ENCODE results near the gene PTPN14.

The PTPN14 gene

GRCh38 chr1:214471458-214471857 lies 79.9 kb downstream of the PTPN14 start:
- H3K4me1 ChIP-seq (ENCODE audit: insufficient read depth, low read length): peaks cover 51% of the 10 kb centered on the region
- no peaks in the 10 kb centered on the region for H3K27me3 ChIP-seq (ENCODE audit: insufficient read depth, low read length)
- no peak overlapping the region for H3K4me3 ChIP-seq (ENCODE audit: low read length)
- no peaks in the 10 kb centered on the region for H3K9me3 ChIP-seq (ENCODE audit: insufficient read depth, low read depth, low read length)
- H3K36me3 ChIP-seq (ENCODE audit: insufficient read depth, low read depth, low read length): no peaks in the 10 kb centered on the region
- H3K27ac ChIP-seq (ENCODE audit: low read length): no peak overlapping the region
- no peak overlapping the region for H3K9ac ChIP-seq (ENCODE audit: low read depth, low read length)

GRCh38 chr1:214470132-214470531 lies 81.3 kb downstream of the PTPN14 start:
- H3K36me3 ChIP-seq (ENCODE audit: insufficient read depth, low read depth, low read length): no peaks in the 10 kb centered on the region
- H3K27ac ChIP-seq (ENCODE audit: low read length): no peak overlapping the region
- H3K27me3 ChIP-seq (ENCODE audit: insufficient read depth, low read length): no peaks in the 10 kb centered on the region
- peaks cover 39% of the 10 kb centered on the region for H3K4me1 ChIP-seq (ENCODE audit: insufficient read depth, low read length)
- H3K4me3 ChIP-seq (ENCODE audit: low read length): no peak overlapping the region
- no peaks in the 10 kb centered on the region for H3K9me3 ChIP-seq (ENCODE audit: insufficient read depth, low read depth, low read length)
- H3K9ac ChIP-seq (ENCODE audit: low read depth, low read length): no peak overlapping the region

GRCh38 chr1:214469290-214469689 lies 82.1 kb downstream of the PTPN14 start:
- H3K27ac ChIP-seq (ENCODE audit: low read length): no peak overlapping the region
- peaks cover 30% of the 10 kb centered on the region for H3K4me1 ChIP-seq (ENCODE audit: insufficient read depth, low read length)
- H3K27me3 ChIP-seq (ENCODE audit: insufficient read depth, low read length): no peaks in the 10 kb centered on the region
- no peak overlapping the region for H3K9ac ChIP-seq (ENCODE audit: low read depth, low read length)
- no peak overlapping the region for H3K4me3 ChIP-seq (ENCODE audit: low read length)
- H3K36me3 ChIP-seq (ENCODE audit: insufficient read depth, low read depth, low read length): no peaks in the 10 kb centered on the region
- H3K9me3 ChIP-seq (ENCODE audit: insufficient read depth, low read depth, low read length): no peaks in the 10 kb centered on the region

GRCh38 chr1:214467078-214467585 lies 84.3 kb downstream of the PTPN14 start:
- H3K4me3 ChIP-seq (ENCODE audit: low read length): no peak overlapping the region
- H3K4me1 ChIP-seq (ENCODE audit: insufficient read depth, low read length): peaks cover 14% of the 10 kb centered on the region
- no peaks in the 10 kb centered on the region for H3K27me3 ChIP-seq (ENCODE audit: insufficient read depth, low read length)
- no peaks in the 10 kb centered on the region for H3K9me3 ChIP-seq (ENCODE audit: insufficient read depth, low read depth, low read length)
- H3K27ac ChIP-seq (ENCODE audit: low read length): no peak overlapping the region
- no peaks in the 10 kb centered on the region for H3K36me3 ChIP-seq (ENCODE audit: insufficient read depth, low read depth, low read length)
- no peak overlapping the region for H3K9ac ChIP-seq (ENCODE audit: low read depth, low read length)

GRCh38 chr1:214466403-214467077 lies 84.9 kb downstream of the PTPN14 start:
- H3K27me3 ChIP-seq (ENCODE audit: insufficient read depth, low read length): no peaks in the 10 kb centered on the region
- H3K9ac ChIP-seq (ENCODE audit: low read depth, low read length): no peak overlapping the region
- H3K27ac ChIP-seq (ENCODE audit: low read length): no peak overlapping the region
- peaks cover 13% of the 10 kb centered on the region for H3K4me1 ChIP-seq (ENCODE audit: insufficient read depth, low read length)
- no peaks in the 10 kb centered on the region for H3K9me3 ChIP-seq (ENCODE audit: insufficient read depth, low read depth, low read length)
- no peaks in the 10 kb centered on the region for H3K36me3 ChIP-seq (ENCODE audit: insufficient read depth, low read depth, low read length)
- H3K4me3 ChIP-seq (ENCODE audit: low read length): no peak overlapping the region

GRCh38 chr1:214464445-214465287 lies 86.7 kb downstream of the PTPN14 start:
- no peaks in the 10 kb centered on the region for H3K36me3 ChIP-seq (ENCODE audit: insufficient read depth, low read depth, low read length)
- H3K9ac ChIP-seq (ENCODE audit: low read depth, low read length): no peak overlapping the region
- H3K4me3 ChIP-seq (ENCODE audit: low read length): no peak overlapping the region
- no peak overlapping the region for H3K27ac ChIP-seq (ENCODE audit: low read length)
- peaks cover 16% of the 10 kb centered on the region for H3K4me1 ChIP-seq (ENCODE audit: insufficient read depth, low read length)
- H3K27me3 ChIP-seq (ENCODE audit: insufficient read depth, low read length): no peaks in the 10 kb centered on the region
- H3K9me3 ChIP-seq (ENCODE audit: insufficient read depth, low read depth, low read length): no peaks in the 10 kb centered on the region

GRCh38 chr1:214463596-214463995 lies 87.8 kb downstream of the PTPN14 start:
- no peak overlapping the region for H3K4me3 ChIP-seq (ENCODE audit: low read length)
- H3K9ac ChIP-seq (ENCODE audit: low read depth, low read length): no peak overlapping the region
- no peaks in the 10 kb centered on the region for H3K9me3 ChIP-seq (ENCODE audit: insufficient read depth, low read depth, low read length)
- H3K27ac ChIP-seq (ENCODE audit: low read length): no peak overlapping the region
- peaks cover 16% of the 10 kb centered on the region for H3K4me1 ChIP-seq (ENCODE audit: insufficient read depth, low read length)
- no peaks in the 10 kb centered on the region for H3K36me3 ChIP-seq (ENCODE audit: insufficient read depth, low read depth, low read length)
- H3K27me3 ChIP-seq (ENCODE audit: insufficient read depth, low read length): no peaks in the 10 kb centered on the region

GRCh38 chr1:214462882-214463281 lies 88.5 kb downstream of the PTPN14 start:
- Histone ChIP-seq H3K4me3 (ENCODE audit: low read length) (no peak overlapping the region), H3K27ac (ENCODE audit: low read length) (no peak overlapping the region), H3K27me3 (ENCODE audit: insufficient read depth, low read length) (no peaks in the 10 kb centered on the region), H3K9me3 (ENCODE audit: insufficient read depth, low read depth, low read length) (no peaks in the 10 kb centered on the region), H3K4me1 (ENCODE audit: insufficient read depth, low read length) (peaks cover 16% of the 10 kb centered on the region), H3K36me3 (ENCODE audit: insufficient read depth, low read depth, low read length) (no peaks in the 10 kb centered on the region), H3K9ac (ENCODE audit: low read depth, low read length) (no peak overlapping the region)

GRCh38 chr1:214461305-214461704 lies 90.1 kb downstream of the PTPN14 start:
- peaks cover 14% of the 10 kb centered on the region for H3K4me1 ChIP-seq (ENCODE audit: insufficient read depth, low read length)
- no peak overlapping the region for H3K9ac ChIP-seq (ENCODE audit: low read depth, low read length)
- H3K27ac ChIP-seq (ENCODE audit: low read length): no peak overlapping the region
- no peak overlapping the region for H3K4me3 ChIP-seq (ENCODE audit: low read length)
- no peaks in the 10 kb centered on the region for H3K27me3 ChIP-seq (ENCODE audit: insufficient read depth, low read length)
- H3K9me3 ChIP-seq (ENCODE audit: insufficient read depth, low read depth, low read length): no peaks in the 10 kb centered on the region
- no peaks in the 10 kb centered on the region for H3K36me3 ChIP-seq (ENCODE audit: insufficient read depth, low read depth, low read length)

GRCh38 chr1:214460304-214460916 lies 91.0 kb downstream of the PTPN14 start:
- no peak overlapping the region for H3K4me3 ChIP-seq (ENCODE audit: low read length)
- H3K4me1 ChIP-seq (ENCODE audit: insufficient read depth, low read length): peaks cover 16% of the 10 kb centered on the region
- no peak overlapping the region for H3K9ac ChIP-seq (ENCODE audit: low read depth, low read length)
- H3K27ac ChIP-seq (ENCODE audit: low read length): no peak overlapping the region
- no peaks in the 10 kb centered on the region for H3K36me3 ChIP-seq (ENCODE audit: insufficient read depth, low read depth, low read length)
- no peaks in the 10 kb centered on the region for H3K9me3 ChIP-seq (ENCODE audit: insufficient read depth, low read depth, low read length)
- no peaks in the 10 kb centered on the region for H3K27me3 ChIP-seq (ENCODE audit: insufficient read depth, low read length)

- Histone ChIP-seq H3K9ac (ENCODE audit: low read depth, low read length) (no peak overlapping the region), H3K4me1 (ENCODE audit: insufficient read depth, low read length) (peaks cover 20% of the 10 kb centered on the region), H3K4me3 (ENCODE audit: low read length) (no peak overlapping the region), H3K36me3 (ENCODE audit: insufficient read depth, low read depth, low read length) (no peaks in the 10 kb centered on the region), H3K9me3 (ENCODE audit: insufficient read depth, low read depth, low read length) (no peaks in the 10 kb centered on the region), H3K27ac (ENCODE audit: low read length) (no peak overlapping the region), H3K27me3 (ENCODE audit: insufficient read depth, low read length) (no peaks in the 10 kb centered on the region)
Measured at GRCh38 chr1:214459895-214460294, 91.5 kb downstream of the PTPN14 start.

All from iPS-20b (cell line).